Measurements from ENCODE around the gene IQCE.

GRCh38 chr7:2537981-2538851 lies 20.6 kb upstream of the IQCE start:
- no peak for TF ChIP-seq CTCF (IDR thresholded peaks at IDR 0.05 in 2 of 3, conservative IDR thresholded peaks at IDR 0.05 in 1 of 3; ENCODE audit: control insufficient read depth in 2 of 3, extremely low read depth in 1 of 3, insufficient read depth in 1 of 3, low read depth in 3 of 3, low read length in 3 of 3)
- no peak for TF ChIP-seq RBBP5 (conservative IDR thresholded peaks at IDR 0.05)
